Karpas-422 (cell line): ENCODE results near the gene PRPF4. TPM values are rescaled to one million over a fixed set of nuclear protein-coding genes. Genes with fewer than 3 reads are reported as not detected.

Experiments used
- DNase-seq: peaks from one replicate; pipeline ENCODE4 v3.0.0-alpha.2; 2015
- H2AFZ ChIP-seq: fragments of 200-600 bp; sonication (generic); 2 replicates; pipeline ENCODE4 v1.6.1; 2014; ENCODE audit warnings: antibody characterized with exemption, low read length, mixed read lengths
- H3K27ac ChIP-seq: fragments of 200-600 bp; sonication (generic); 2 replicates; pipeline ENCODE4 v1.5.1; 2014; ENCODE audit warnings: mild to moderate bottlenecking, low read length, moderate library complexity
- H3K27me3 ChIP-seq: fragments of 200-600 bp; sonication (generic); 2 replicates; pipeline ENCODE4 v1.6.1; 2014; ENCODE audit warnings: low read length, mixed read lengths
- H3K36me3 ChIP-seq: fragments of 200-600 bp; sonication (generic); 2 replicates; pipeline ENCODE4 v1.6.1; 2014; ENCODE audit warnings: low read length, mixed read lengths; ENCODE audit not compliant: insufficient read depth
- H3K4me1 ChIP-seq: fragments of 200-600 bp; sonication (generic); 2 replicates; pipeline ENCODE4 v1.6.1; 2014; ENCODE audit warnings: mild to moderate bottlenecking, low read length, mixed read lengths
- H3K4me2 ChIP-seq: fragments of 200-600 bp; sonication (generic); 2 replicates; pipeline ENCODE4 v1.6.1; 2014; ENCODE audit warnings: low read length, low read depth, mild to moderate bottlenecking; ENCODE audit not compliant: poor library complexity, severe bottlenecking
- H3K4me3 ChIP-seq: fragments of 200-600 bp; sonication (generic); 2 replicates; pipeline ENCODE4 v1.5.1; 2014; ENCODE audit warnings: mild to moderate bottlenecking, antibody characterized with exemption, low read length, mixed read lengths
- H3K79me2 ChIP-seq: fragments of 200-600 bp; sonication (generic); 2 replicates; pipeline ENCODE4 v1.6.1; 2014; ENCODE audit warnings: mild to moderate bottlenecking, low read length, mixed read lengths
- H3K9ac ChIP-seq: fragments of 200-600 bp; sonication (generic); 2 replicates; pipeline ENCODE4 v1.6.0; 2014; ENCODE audit warnings: low read length
- H3K9me2 ChIP-seq: fragments of 200-600 bp; sonication (generic), shearing (Covaris generic); replicated peaks from 2 replicates; pipeline ENCODE4 v1.6.0; 2014; ENCODE audit warnings: mild to moderate bottlenecking, low read length, moderate library complexity; ENCODE audit not compliant: insufficient read depth
- H3K9me3 ChIP-seq: fragments of 300-700, 200-600 bp; sonication (generic); 2 replicates; pipeline ENCODE4 v1.6.1; 2014; ENCODE audit warnings: low read length, mixed read lengths
- H4K20me1 ChIP-seq: fragments of 200-600 bp; sonication (generic); 2 replicates; pipeline ENCODE4 v1.6.1; 2014; ENCODE audit warnings: mild to moderate bottlenecking, antibody characterized with exemption, low read length, low read depth; ENCODE audit not compliant: insufficient read depth
- total RNA-seq: library from RNA; depleted of rRNA; stranded (reverse); fragments of >200 nt; shearing (Covaris generic); gene quantifications from 2 replicates; pipeline ENCODE4 v1.2.3, GENCODE V29; 2014; ENCODE audit warnings: low replicate concordance; rRNA removed

Gene PRPF4
- total RNA-seq, 1 experiment from 2014 or later = 22.2 TPM

GRCh38 chr9:113341712-113342410, 66.4 kb downstream of the PRPF4 start:
- Histone ChIP-seq H2AFZ (no peak overlapping the region), H3K4me2 (no peak overlapping the region), H3K27ac (no peak overlapping the region), H3K79me2 (no peaks in the 10 kb centered on the region), H3K9ac (no peak overlapping the region), H3K36me3 (no peaks in the 10 kb centered on the region), H3K4me3 (no peak overlapping the region), H3K9me3 (no peaks in the 10 kb centered on the region), H3K4me1 (peaks cover 14% of the 10 kb centered on the region), H3K9me2 (no peaks in the 10 kb centered on the region), H3K27me3 (0 out of 2 replicates have a peak, but pooled peaks cover 3% of the 10 kb centered on the region), H4K20me1 (no peaks in the 10 kb centered on the region)
- no peak for DNase-seq

Other genes starting within 250 kb of the PRPF4 start
- not detected in 2 replicates for gene ZFP37, start 218.9 kb upstream of the PRPF4 start, total RNA-seq
- gene SLC31A2, start 124.7 kb upstream of the PRPF4 start, total RNA-seq = 0.26 and 0.83 TPM in 2 replicates
- 23.5 and 65.1 TPM in 2 replicates for gene FKBP15, start 54.4 kb upstream of the PRPF4 start, total RNA-seq
- 8.7 and 13.5 TPM in 2 replicates for gene SLC31A1, start 54.1 kb upstream of the PRPF4 start, total RNA-seq
- gene CDC26, start 86 bp upstream of the PRPF4 start, total RNA-seq = 33.4 and 36.0 TPM in 2 replicates
- not detected in 2 replicates for gene RNF183, start 27.7 kb downstream of the PRPF4 start, total RNA-seq
- gene WDR31, start 64.6 kb downstream of the PRPF4 start, total RNA-seq = 0.56 and 1.0 TPM in 2 replicates
- gene BSPRY, start 73.9 kb downstream of the PRPF4 start, total RNA-seq = not detected in 2 replicates
- gene HDHD3, start 101.3 kb downstream of the PRPF4 start, total RNA-seq = 11.6 and 16.4 TPM in 2 replicates
- 18.1 and 21.0 TPM in 2 replicates for gene ALAD, start 125.6 kb downstream of the PRPF4 start, total RNA-seq
- gene POLE3, start 135.0 kb downstream of the PRPF4 start, total RNA-seq = 65.7 and 105 TPM in 2 replicates
- 0.82 and 2.2 TPM in 2 replicates for gene C9orf43, start 135.1 kb downstream of the PRPF4 start, total RNA-seq
- 1.3 and 5.0 TPM in 2 replicates for gene RGS3, start 188.1 kb downstream of the PRPF4 start, total RNA-seq